ENCODE results near the gene FAM234A. TPM values are rescaled to one million over a fixed set of nuclear protein-coding genes. Genes with fewer than 3 reads are reported as not detected.

The FAM234A gene
- total and polyA plus RNA-seq, 4 donors, result 24.1 to 39.7 (median 27.8) TPM

DNA sequence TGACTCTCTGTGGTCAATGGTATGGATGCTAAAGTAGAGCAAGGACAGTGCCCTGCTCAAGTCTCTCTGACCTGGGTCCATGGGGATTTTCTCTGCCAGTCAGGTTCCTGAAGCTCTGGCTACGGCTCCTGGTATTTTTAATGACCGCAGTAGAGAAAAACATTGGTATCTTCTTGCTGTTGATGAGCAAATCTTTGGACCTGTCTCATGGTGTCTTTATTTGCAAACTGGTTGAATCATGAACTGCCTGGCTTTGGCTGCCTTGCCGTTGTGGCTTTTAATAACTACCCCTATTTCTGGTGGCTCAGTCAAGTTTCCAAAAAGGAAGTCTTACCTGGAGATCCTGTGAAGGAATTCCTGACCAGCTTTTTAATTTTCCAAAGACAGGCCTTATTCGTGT, 8.7 kb downstream of the FAM234A start (continued):
- TF ChIP-seq REST (IDR thresholded peaks at IDR 0.05) (no peak), FOXA1 (IDR thresholded peaks at IDR 0.05) (no peak), YY1 (IDR thresholded peaks at IDR 0.05) (no peak), CTCF (IDR thresholded peaks at IDR 0.05; ENCODE audit: low read depth, low read length, missing input control) (no peak)
- TF ChIP-seq, protein P1, sequence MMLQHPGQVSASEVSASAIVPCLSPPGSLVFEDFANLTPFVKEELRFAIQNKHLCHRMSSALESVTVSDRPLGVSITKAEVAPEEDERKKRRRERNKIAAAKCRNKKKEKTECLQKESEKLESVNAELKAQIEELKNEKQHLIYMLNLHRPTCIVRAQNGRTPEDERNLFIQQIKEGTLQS (IDR thresholded peaks at IDR 0.05), result no peak

GRCh38 chr16:245105-245504, 10.5 kb downstream of the FAM234A start:
- Histone ChIP-seq H3K9ac (ENCODE audit: low read depth in 1 of 2, low read length in 2 of 2) (no peak overlapping the region), H3K27me3 (ENCODE audit: control insufficient read depth in 4 of 4, insufficient read depth in 4 of 4, low read length in 3 of 4) (no peaks in the 10 kb centered on the region), H3K9me3 (ENCODE audit: control insufficient read depth in 4 of 4, low read length in 3 of 4) (no peaks in the 10 kb centered on the region), H3K4me1 (ENCODE audit: control insufficient read depth in 4 of 4, insufficient read depth in 4 of 4, low read length in 3 of 4) (peaks cover 0 to 2% (median 0%) of the 10 kb centered on the region in 4 donors), H3K4me3 (ENCODE audit: low read depth in 1 of 3, low read length in 3 of 3) (no peak overlapping the region), H3K36me3 (ENCODE audit: control insufficient read depth in 4 of 4, insufficient read depth in 3 of 4, low read depth in 1 of 4, low read length in 3 of 4) (peaks cover 0 to 3% (median 1%) of the 10 kb centered on the region in 4 donors), H3K27ac (ENCODE audit: low read depth in 1 of 2, low read length in 2 of 2) (no peak overlapping the region)
- TF ChIP-seq NR2F2 (IDR thresholded peaks at IDR 0.05) (no peak), FOXA2 (IDR thresholded peaks at IDR 0.05) (no peak), RXRA (IDR thresholded peaks at IDR 0.05) (no peak), TAF1 (conservative IDR thresholded peaks at IDR 0.05) (no peak), JUND (IDR thresholded peaks at IDR 0.05) (no peak), HNF4A (conservative IDR thresholded peaks at IDR 0.05) (no peak), YY1 (IDR thresholded peaks at IDR 0.05) (no peak), SP1 (IDR thresholded peaks at IDR 0.05) (no peak), EGR1 (IDR thresholded peaks at IDR 0.05; ENCODE audit: low read depth in 2 of 2) (no peak), REST (IDR thresholded peaks at IDR 0.05) (no peak), CTCF (IDR thresholded peaks at IDR 0.05; ENCODE audit: low read depth, low read length, missing input control) (no peak), RAD21 (IDR thresholded peaks at IDR 0.05) (no peak), HNF4G (IDR thresholded peaks at IDR 0.05) (no peak), FOXA1 (IDR thresholded peaks at IDR 0.05) (no peak), GABPA (IDR thresholded peaks at IDR 0.05 in 1 of 2, conservative IDR thresholded peaks at IDR 0.05 in 1 of 2) (no peak)
- TF ChIP-seq, protein P2, sequence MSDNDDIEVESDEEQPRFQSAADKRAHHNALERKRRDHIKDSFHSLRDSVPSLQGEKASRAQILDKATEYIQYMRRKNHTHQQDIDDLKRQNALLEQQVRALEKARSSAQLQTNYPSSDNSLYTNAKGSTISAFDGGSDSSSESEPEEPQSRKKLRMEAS (IDR thresholded peaks at IDR 0.05), result no peak
- TF ChIP-seq, protein P3, sequence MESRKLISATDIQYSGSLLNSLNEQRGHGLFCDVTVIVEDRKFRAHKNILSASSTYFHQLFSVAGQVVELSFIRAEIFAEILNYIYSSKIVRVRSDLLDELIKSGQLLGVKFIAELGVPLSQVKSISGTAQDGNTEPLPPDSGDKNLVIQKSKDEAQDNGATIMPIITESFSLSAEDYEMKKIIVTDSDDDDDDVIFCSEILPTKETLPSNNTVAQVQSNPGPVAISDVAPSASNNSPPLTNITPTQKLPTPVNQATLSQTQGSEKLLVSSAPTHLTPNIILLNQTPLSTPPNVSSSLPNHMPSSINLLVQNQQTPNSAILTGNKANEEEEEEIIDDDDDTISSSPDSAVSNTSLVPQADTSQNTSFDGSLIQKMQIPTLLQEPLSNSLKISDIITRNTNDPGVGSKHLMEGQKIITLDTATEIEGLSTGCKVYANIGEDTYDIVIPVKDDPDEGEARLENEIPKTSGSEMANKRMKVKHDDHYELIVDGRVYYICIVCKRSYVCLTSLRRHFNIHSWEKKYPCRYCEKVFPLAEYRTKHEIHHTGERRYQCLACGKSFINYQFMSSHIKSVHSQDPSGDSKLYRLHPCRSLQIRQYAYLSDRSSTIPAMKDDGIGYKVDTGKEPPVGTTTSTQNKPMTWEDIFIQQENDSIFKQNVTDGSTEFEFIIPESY (IDR thresholded peaks at IDR 0.05), result no peak
- TF ChIP-seq, protein P1 (IDR thresholded peaks at IDR 0.05), result no peak
- WGBS, result 95% methylated on average over 9 of the region's 9 CpGs
- no peak for DNase-seq (ENCODE audit: low spot score)

Measured in liver (tissue), 9 donors.